Fibroblast of skin of right biceps (primary cell): ENCODE data around the gene RFC4.
A peak's percentile ranks its signal among the peaks of the same experiment; 100 is the strongest.
"Not testable (repeated sequence)": the region's sequence is repeated elsewhere in the genome, so short reads cannot be mapped to it uniquely, and the experiment has no call there.

Experiments
- DNase-seq: peaks from one replicate; pipeline ENCODE4 v3.0.0-alpha.2; 2013

The RFC4 gene

GRCh38 chr3:186806089-186807055 is at the start of gene RFC4:
Gene RFC4, minus strand, starts transcription at chr3:186806482. Its CDS starts 1,769 bp downstream, at chr3:186804713.
- peak; percentile 77 for DNase-seq

GRCh38 chr3:186854954-186855353 is 48.7 kb upstream of the RFC4 start:
- no peak for DNase-seq

GRCh38 chr3:186854146-186854545 is 47.9 kb upstream of the RFC4 start:
- no peak for DNase-seq

- no peak for DNase-seq
These were observed 46.7 kb upstream of the RFC4 start for GRCh38 chr3:186852994-186853393.

GRCh38 chr3:186851835-186852234 is 45.6 kb upstream of the RFC4 start:
- not testable (repeated sequence) for DNase-seq

- peak; percentile 32 for DNase-seq
These were observed 43.2 kb upstream of the RFC4 start for GRCh38 chr3:186849374-186849975.

- DNase-seq = no peak
These were observed 41.2 kb upstream of the RFC4 start for GRCh38 chr3:186847437-186847836.

- no peak for DNase-seq
These were observed 39.5 kb upstream of the RFC4 start for GRCh38 chr3:186845756-186846155.

- no peak for DNase-seq
These were observed 38.6 kb upstream of the RFC4 start for GRCh38 chr3:186844908-186845307.

- DNase-seq = no peak
These were observed 36.8 kb upstream of the RFC4 start for GRCh38 chr3:186843039-186843432.

- no peak for DNase-seq
These were observed 36.2 kb upstream of the RFC4 start, which contains the start of gene ADIPOQ for GRCh38 chr3:186842426-186843038. Gene ADIPOQ, plus strand, starts transcription at chr3:186842710. Its CDS starts 10,349 bp downstream, at chr3:186853059.

- DNase-seq = no peak
These were observed 35.3 kb upstream of the RFC4 start for GRCh38 chr3:186841620-186842019.

- peak; percentile 19 for DNase-seq
These were observed 33.8 kb upstream of the RFC4 start for GRCh38 chr3:186839874-186840641.

- no peak for DNase-seq
These were observed 26.0 kb upstream of the RFC4 start for GRCh38 chr3:186832276-186832675.

GRCh38 chr3:186831798-186832197 is 25.5 kb upstream of the RFC4 start:
- no peak for DNase-seq

GRCh38 chr3:186828340-186828739 is 22.1 kb upstream of the RFC4 start:
- DNase-seq = no peak

- DNase-seq = peak; percentile 83
These were observed 20.9 kb upstream of the RFC4 start for GRCh38 chr3:186826976-186827857.

- no peak for DNase-seq
These were observed 20.2 kb upstream of the RFC4 start for GRCh38 chr3:186826410-186826975.

- no peak for DNase-seq
These were observed 19.7 kb upstream of the RFC4 start for GRCh38 chr3:186825872-186826409.

GRCh38 chr3:186825294-186825821 is 19.1 kb upstream of the RFC4 start:
- peak; percentile 84 for DNase-seq
